CD4-positive, alpha-beta T cell (primary cell): ENCODE results near the gene OBI1. TPM values are rescaled to one million over a fixed set of nuclear protein-coding genes. Genes with fewer than 3 reads are reported as not detected.

Experiments
- ATAC-seq: fragments of 200-7000 bp; cut with Tn5 transposase; one replicate; pipeline ENCODE4 v1.10.0; 2022; ENCODE audit warnings: mild to moderate bottlenecking; ENCODE audit not compliant: poor library complexity
- CTCF ChIA-PET: fragments of 350-600 bp; sonication (Branson Sonifier 250); formaldehyde crosslinking; loops from one replicate; lab custom pipeline; 2021; ENCODE audit warnings: antibody characterized with exemption, inconsistent platforms; lab: Charles Lee
- POLR2A ChIA-PET: fragments of 350-600 bp; sonication (Branson Sonifier 250); formaldehyde crosslinking; loops from one replicate; lab custom pipeline; 2021; ENCODE audit warnings: antibody characterized with exemption, inconsistent platforms; lab: Charles Lee
- DNase-seq, 14 experiments: peaks; one replicate each; pipeline ENCODE4 v3.0.0-alpha.2; 2013 to 2020; ENCODE audit warnings: mixed read lengths in 2 of 14
- H3K27ac ChIP-seq, 2 donors: one replicate each; pipeline versions ENCODE4 v1.5.1 to v1.7.0; 2013; ENCODE audit warnings: low read length in 2 of 2, low read depth in 1 of 2, mild to moderate bottlenecking in 1 of 2
- H3K27me3 ChIP-seq, 2 experiments: 1 replicate in 1 of 2; 2 replicates in 1 of 2; pipeline versions ENCODE4 v1.6.1 to v1.7.0; 2013; ENCODE audit warnings: low read length in 2 of 2, control low read depth in 1 of 2, mild to moderate bottlenecking in 1 of 2, moderate library complexity in 1 of 2; ENCODE audit not compliant: insufficient read depth in 2 of 2, control insufficient read depth in 1 of 2
- H3K36me3 ChIP-seq: one replicate; pipeline ENCODE4 v1.6.1; 2013; ENCODE audit warnings: low read length, control low read depth; ENCODE audit not compliant: insufficient read depth
- H3K4me1 ChIP-seq: one replicate; pipeline ENCODE4 v1.6.1; 2013; ENCODE audit warnings: low read length, control low read depth; ENCODE audit not compliant: insufficient read depth
- H3K4me3 ChIP-seq: one replicate; pipeline ENCODE4 v1.5.1; 2013; ENCODE audit warnings: mild to moderate bottlenecking, low read length, moderate library complexity
- H3K9me3 ChIP-seq, 2 experiments: 1 replicate in 1 of 2; 2 replicates in 1 of 2; pipeline versions ENCODE4 v1.6.1 to v1.7.0; 2013; ENCODE audit warnings: low read length in 2 of 2, mild to moderate bottlenecking in 2 of 2, control low read depth in 1 of 2, moderate library complexity in 1 of 2; ENCODE audit not compliant: control insufficient read depth in 1 of 2, insufficient read depth in 1 of 2
- H3K27ac Mint-ChIP-seq: one replicate; pipeline ENCODE4 v1.8.0; 2020; ENCODE audit warnings: mixed read lengths
- H3K27me3 Mint-ChIP-seq: one replicate; pipeline ENCODE4 v1.8.0; 2021; ENCODE audit warnings: mixed read lengths
- H3K36me3 Mint-ChIP-seq: one replicate; pipeline ENCODE4 v1.8.0; 2021; ENCODE audit warnings: low read depth, mixed read lengths
- H3K4me1 Mint-ChIP-seq: one replicate; pipeline ENCODE4 v1.8.0; 2021; ENCODE audit warnings: low read depth, mixed read lengths
- H3K4me3 Mint-ChIP-seq: one replicate; pipeline ENCODE4 v1.8.0; 2020; ENCODE audit warnings: mild to moderate bottlenecking, mixed read lengths
- H3K9me3 Mint-ChIP-seq: one replicate; pipeline ENCODE4 v1.8.0; 2020; ENCODE audit warnings: mixed read lengths
- CTCF ChIP-seq: fragments of 200-600 bp; IDR thresholded peaks from one replicate; pipeline ENCODE4 v1.8.0; 2022; ENCODE audit warnings: antibody characterized with exemption, mild to moderate bottlenecking
- intact Hi-C, 2 experiments: fragments of 100-400 bp; cut with DNase I in 1 of 2; cut with micrococcal nuclease in 1 of 2; formaldehyde crosslinking; loops; one replicate each; pipeline versions ENCODE4 v1.15.1 to v1.9.0; 2023 to 2025; cut with DNase I, micrococcal nuclease
- total RNA-seq, 174 experiments: library from RNA in 2 of 174; stranded (reverse) in 2 of 174; gene quantifications; one replicate each; pipeline ENCODE4 v1.2.3 and lab custom pipeline; 2021 to 2026

Gene OBI1
- total RNA-seq, 2 experiments from 2014 or later: 2.6 TPM

GRCh38 chr13:78606471-78607408 is 52.2 kb downstream of the OBI1 start:
- peaks cover 55% of the 10 kb centered on the region for H3K4me1 ChIP-seq
- intact Hi-C loops: loop anchor here (2.0 to 5.0 kb wide), 2 partner anchors 14 to 51 kb away; partner anchors contain the start of gene OBI1 (in 2 of the 2)
- Mint-ChIP-seq H3K9me3 (no peaks in the 10 kb centered on the region), H3K27me3 (peaks cover 81% of the 10 kb centered on the region), H3K27ac (no peak overlapping the region), H3K4me1 (peaks cover 42% of the 10 kb centered on the region), H3K4me3 (peak overlapping the region; percentile 28), H3K36me3 (peaks cover 7% of the 10 kb centered on the region)
- TF ChIP-seq CTCF: no peak
- no peak overlapping the region for H3K27ac ChIP-seq
- H3K27me3 ChIP-seq: peaks cover 75 to 82% of the 10 kb centered on the region in 2 experiments
- H3K9me3 ChIP-seq: peaks cover 0 to 32% of the 10 kb centered on the region in 2 experiments
- ATAC-seq: no peak
- no peaks in the 10 kb centered on the region for H3K36me3 ChIP-seq
- H3K4me3 ChIP-seq: no peak overlapping the region
- ChIA-PET POLR2A (no interaction called here), CTCF (no interaction called here)
- DNase-seq: no peak

GRCh38 chr13:78604782-78605611 is 54.0 kb downstream of the OBI1 start:
- no peak for TF ChIP-seq CTCF
- Histone ChIP-seq H3K27me3 (peaks cover 87 to 95% of the 10 kb centered on the region in 2 experiments), H3K9me3 (peaks cover 5 to 38% of the 10 kb centered on the region in 2 experiments), H3K4me3 (no peak overlapping the region), H3K27ac (no peak overlapping the region), H3K4me1 (peaks cover 62% of the 10 kb centered on the region), H3K36me3 (no peaks in the 10 kb centered on the region)
- Mint-ChIP-seq H3K4me1 (peaks cover 55% of the 10 kb centered on the region), H3K9me3 (peaks cover under 1% of the 10 kb centered on the region), H3K27me3 (peaks cover 89% of the 10 kb centered on the region), H3K27ac (no peak overlapping the region), H3K36me3 (peaks cover 7% of the 10 kb centered on the region), H3K4me3 (no peak overlapping the region)
- no peak for ATAC-seq
- CTCF ChIA-PET: no interaction called here
- intact Hi-C loops: loop anchor here (5.0 kb wide), 1 partner anchor 52 kb away; the partner anchor contains the start of gene OBI1 (in 2 of the 2)
- POLR2A ChIA-PET: interaction anchor here (0.7 kb wide), 2 partner anchors 154 to 876 kb away, joined by 3 read pairs; partner anchors contain the start of gene NDFIP2
- no peak for DNase-seq

GRCh38 chr13:78603240-78603957 is 55.6 kb downstream of the OBI1 start, which contains the start of gene POU4F1:
Gene POU4F1 (minus strand): TSS chr13:78603552. CDS start chr13:78603326, 226 bp downstream.
- Mint-ChIP-seq H3K27ac (peak within 1 kb of the TSS; percentile 63), H3K27me3 (peaks cover 92% of the 10 kb centered on the region), H3K36me3 (peaks cover 7% of the 10 kb centered on the region), H3K4me1 (peaks cover 53% of the 10 kb centered on the region), H3K9me3 (peaks cover 2% of the 10 kb centered on the region), H3K4me3 (peak within 1 kb of the TSS; percentile 90)
- Histone ChIP-seq H3K36me3 (no peaks in the 10 kb centered on the region), H3K9me3 (peaks cover 17 to 26% of the 10 kb centered on the region in 2 experiments), H3K4me3 (peak within 1 kb of the TSS; percentile 38), H3K27ac (no peak within 1 kb of the TSS), H3K27me3 (peaks cover 85 to 95% of the 10 kb centered on the region in 2 experiments), H3K4me1 (peaks cover 48% of the 10 kb centered on the region)
- TF ChIP-seq CTCF: no peak
- ChIA-PET CTCF (interaction anchor here (0.7 kb wide), 1 partner anchor 375 kb away, joined by 4 read pairs; no protein-coding TSS in a partner anchor), POLR2A (no interaction called here)
- intact Hi-C loops: no loop called here
- ATAC-seq: peak; percentile 74
- DNase-seq: peak in 9 of 14 experiments; percentile 40 to 76 (median 56)
